Left lung (tissue), 10 donors: Measurements from ENCODE around the gene ASTN1. TPM values are rescaled to one million over a fixed set of nuclear protein-coding genes. Genes with fewer than 3 reads are reported as not detected.

Source experiments
- ATAC-seq: fragments of 200-7000 bp; cut with Tn5 transposase; one replicate; pipeline ENCODE4 v1.9.1; 2020; ENCODE audit warnings: moderate library complexity
- DNase-seq, 4 donors: peaks; one replicate each; pipeline ENCODE4 v3.0.0-alpha.2; 2013 to 2020
- H3K27ac ChIP-seq, 2 donors: fragments of 200-600 bp; sonication (generic) in 1 of 2; one replicate each; pipeline versions ENCODE4 v1.5.0 to v1.8.0; 2020 to 2021
- H3K27me3 ChIP-seq, 2 donors: fragments of 200-600 bp; sonication (generic) in 1 of 2; one replicate each; pipeline versions ENCODE4 v1.5.0 to v1.8.0; 2020 to 2021
- H3K36me3 ChIP-seq, 2 donors: fragments of 200-600 bp; sonication (generic) in 1 of 2; one replicate each; pipeline versions ENCODE4 v1.5.0 to v1.8.0; 2020 to 2021
- H3K4me1 ChIP-seq, 2 donors: fragments of 200-600 bp; one replicate each; pipeline ENCODE4 v1.8.0; 2021
- H3K4me3 ChIP-seq, 2 donors: fragments of 200-600 bp; sonication (generic) in 1 of 2; one replicate each; pipeline versions ENCODE4 v1.5.0 to v1.8.0; 2020 to 2021; ENCODE audit warnings: mild to moderate bottlenecking in 1 of 2
- H3K9me3 ChIP-seq, 2 donors: fragments of 200-600 bp; sonication (generic) in 1 of 2; one replicate each; pipeline versions ENCODE4 v1.5.0 to v1.8.0; 2020 to 2021
- intact Hi-C, 2 donors: fragments of 100-400 bp; cut with DNase I; formaldehyde crosslinking; loops; one replicate each; pipeline versions ENCODE4 v1.11.2 to v1.14.2; 2022
- polyA plus RNA-seq, 6 donors: library from polyadenylated mRNA; unstranded; fragments of 120-200 nt; gene quantifications; one replicate each; pipeline ENCODE4 v1.2.1, GENCODE V29; 2013; ENCODE audit not compliant: insufficient read length in 6 of 6
- total RNA-seq, 2 donors: library from RNA; stranded (reverse); fragmentation: NEBNext Ultra II Directional; extraction: Animal tissue kit (Norgen Biotek cat#: 25700); gene quantifications; one replicate each; pipeline ENCODE4 v1.2.1, GENCODE V29; 2021
- TF ChIP-seq, protein P1 (sequence below), 2 donors: fragments of 200-600 bp; sonication (generic) in 1 of 2; IDR thresholded peaks; one replicate each; pipeline versions ENCODE4 v1.5.0 to v1.8.0; 2021; ENCODE audit warnings: antibody characterized with exemption in 2 of 2
- donor health status: DM: no; HTN: yes; CAD: no.
- donor health status: DM: no; HTN: no; CAD: no.

ASTN1 gene
- total and polyA plus RNA-seq, 8 donors, result 0.10 to 3.1 (median 2.2) TPM

DNA sequence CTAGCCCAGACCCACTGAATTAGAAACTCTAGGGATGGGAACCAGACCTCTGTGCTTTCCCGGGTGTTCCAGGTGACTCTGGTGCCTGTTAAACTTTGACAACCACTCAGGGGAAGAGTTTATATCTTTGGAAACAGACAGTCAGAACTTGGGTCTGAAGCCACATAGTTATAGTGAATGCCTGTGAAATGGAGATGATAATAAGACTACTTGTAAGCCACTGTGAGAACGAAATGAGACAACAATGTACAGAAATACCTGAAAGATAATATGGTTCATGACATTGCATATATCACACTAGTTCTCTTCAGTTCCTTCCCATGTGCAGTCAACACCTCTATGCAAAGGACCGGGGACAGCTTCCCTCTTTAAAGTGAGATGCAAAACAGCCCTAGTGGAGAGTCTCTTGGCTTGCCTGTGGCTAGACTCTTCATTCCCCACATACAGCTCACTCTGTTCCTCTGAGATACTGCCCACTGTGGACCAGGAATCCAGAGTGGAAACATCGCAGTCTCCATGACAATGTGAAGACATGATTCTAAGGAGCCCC is 287.5 kb downstream of the ASTN1 start:
- no peaks in the 10 kb centered on the region for H3K9me3 ChIP-seq
- no peak overlapping the region for H3K4me3 ChIP-seq
- no peaks in the 10 kb centered on the region for H3K27me3 ChIP-seq
- H3K4me1 ChIP-seq, result no peaks in the 10 kb centered on the region
- intact Hi-C loops, result loop anchor here in 1 of 2 donors (10.0 kb wide), 1 partner anchor 322 kb away; no protein-coding TSS in a partner anchor
- no peak for ATAC-seq
- H3K27ac ChIP-seq, result no peak overlapping the region
- no peak for DNase-seq
- no peaks in the 10 kb centered on the region for H3K36me3 ChIP-seq
- TF ChIP-seq, protein P1, sequence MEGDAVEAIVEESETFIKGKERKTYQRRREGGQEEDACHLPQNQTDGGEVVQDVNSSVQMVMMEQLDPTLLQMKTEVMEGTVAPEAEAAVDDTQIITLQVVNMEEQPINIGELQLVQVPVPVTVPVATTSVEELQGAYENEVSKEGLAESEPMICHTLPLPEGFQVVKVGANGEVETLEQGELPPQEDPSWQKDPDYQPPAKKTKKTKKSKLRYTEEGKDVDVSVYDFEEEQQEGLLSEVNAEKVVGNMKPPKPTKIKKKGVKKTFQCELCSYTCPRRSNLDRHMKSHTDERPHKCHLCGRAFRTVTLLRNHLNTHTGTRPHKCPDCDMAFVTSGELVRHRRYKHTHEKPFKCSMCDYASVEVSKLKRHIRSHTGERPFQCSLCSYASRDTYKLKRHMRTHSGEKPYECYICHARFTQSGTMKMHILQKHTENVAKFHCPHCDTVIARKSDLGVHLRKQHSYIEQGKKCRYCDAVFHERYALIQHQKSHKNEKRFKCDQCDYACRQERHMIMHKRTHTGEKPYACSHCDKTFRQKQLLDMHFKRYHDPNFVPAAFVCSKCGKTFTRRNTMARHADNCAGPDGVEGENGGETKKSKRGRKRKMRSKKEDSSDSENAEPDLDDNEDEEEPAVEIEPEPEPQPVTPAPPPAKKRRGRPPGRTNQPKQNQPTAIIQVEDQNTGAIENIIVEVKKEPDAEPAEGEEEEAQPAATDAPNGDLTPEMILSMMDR (IDR thresholded peaks at IDR 0.05), result no peak

- DNase-seq (no peak), ATAC-seq (no peak)
- H3K4me3 ChIP-seq, result no peak overlapping the region
- no peaks in the 10 kb centered on the region for H3K36me3 ChIP-seq
- intact Hi-C loops, result no loop called here
- H3K9me3 ChIP-seq, result no peaks in the 10 kb centered on the region
- no peak overlapping the region for H3K27ac ChIP-seq
- no peaks in the 10 kb centered on the region for H3K4me1 ChIP-seq
- no peaks in the 10 kb centered on the region for H3K27me3 ChIP-seq
- TF ChIP-seq, protein P1 (IDR thresholded peaks at IDR 0.05), result no peak
Observed at GRCh38 chr1:176869577-176869976, 294.9 kb downstream of the ASTN1 start.

DNA sequence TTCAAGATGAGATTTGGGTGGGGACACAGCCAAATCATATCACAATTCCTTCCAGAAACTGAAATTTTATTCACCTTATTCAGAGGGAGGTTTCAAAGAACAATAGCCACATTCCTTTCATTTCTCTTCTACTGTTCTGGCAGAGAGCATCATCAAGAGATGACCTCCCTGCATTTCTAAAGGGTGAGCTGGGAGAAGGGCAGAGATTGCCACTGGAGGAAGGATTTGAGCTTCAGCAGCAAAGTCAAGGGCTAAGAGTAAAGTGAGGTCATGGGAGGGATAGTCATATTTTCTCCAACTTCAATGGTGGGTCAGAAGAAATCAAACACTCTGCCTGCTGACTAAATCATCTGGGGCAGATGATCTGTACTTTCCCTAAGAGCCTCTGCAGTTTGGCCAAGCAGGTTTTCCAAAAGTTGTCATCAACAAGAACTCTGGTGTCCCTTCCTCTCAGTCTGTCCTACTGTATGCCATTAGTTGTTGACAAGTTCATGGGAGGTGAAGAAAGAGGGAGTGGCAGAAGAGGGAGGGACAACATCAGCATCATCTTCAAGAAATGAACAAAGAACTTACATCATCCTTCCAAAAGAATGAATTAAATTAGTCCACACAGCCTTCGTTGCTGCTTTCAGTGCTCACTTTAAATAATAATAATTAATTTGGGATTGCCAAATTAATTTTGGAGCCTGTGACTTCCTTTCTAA is 298.3 kb downstream of the ASTN1 start:
- no peaks in the 10 kb centered on the region for H3K36me3 ChIP-seq
- ATAC-seq, result no peak
- TF ChIP-seq, protein P1 (IDR thresholded peaks at IDR 0.05), result no peak
- intact Hi-C loops, result no loop called here
- H3K27ac ChIP-seq, result no peak overlapping the region
- no peak overlapping the region for H3K4me3 ChIP-seq
- DNase-seq, result no peak
- H3K9me3 ChIP-seq, result no peaks in the 10 kb centered on the region
- no peaks in the 10 kb centered on the region for H3K27me3 ChIP-seq
- no peaks in the 10 kb centered on the region for H3K4me1 ChIP-seq

DNA sequence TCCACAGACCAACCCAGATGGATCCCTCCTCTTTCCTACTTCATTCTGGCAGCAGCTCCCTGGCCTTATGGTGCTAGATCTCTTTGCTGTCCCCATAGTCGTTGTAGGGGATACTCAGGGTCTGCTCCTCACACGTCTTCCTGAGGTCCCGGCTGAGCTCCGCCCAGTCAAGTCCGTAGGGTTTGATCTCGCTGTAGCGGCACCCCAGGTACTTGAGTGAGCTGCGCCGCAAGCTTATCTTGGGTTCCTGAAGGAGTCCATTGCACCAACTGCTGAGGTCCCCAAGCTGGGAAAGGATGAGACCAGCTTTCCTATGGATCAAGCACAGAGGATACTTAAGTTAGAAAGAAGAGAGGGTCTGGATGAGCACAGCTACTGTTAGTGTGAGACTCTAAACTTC is 300.3 kb downstream of the ASTN1 start:
- TF ChIP-seq, protein P1 (IDR thresholded peaks at IDR 0.05), result no peak
- H3K9me3 ChIP-seq, result no peaks in the 10 kb centered on the region
- no peak for DNase-seq
- no peak for ATAC-seq
- H3K4me3 ChIP-seq, result no peak overlapping the region
- H3K4me1 ChIP-seq, result no peaks in the 10 kb centered on the region
- intact Hi-C loops, result no loop called here
- no peaks in the 10 kb centered on the region for H3K36me3 ChIP-seq
- H3K27me3 ChIP-seq, result no peaks in the 10 kb centered on the region
- H3K27ac ChIP-seq, result no peak overlapping the region

GRCh38 chr1:176863613-176864012 is 300.9 kb downstream of the ASTN1 start:
- Histone ChIP-seq H3K27me3 (no peaks in the 10 kb centered on the region), H3K27ac (no peak overlapping the region), H3K4me1 (no peaks in the 10 kb centered on the region), H3K4me3 (no peak overlapping the region), H3K36me3 (no peaks in the 10 kb centered on the region), H3K9me3 (no peaks in the 10 kb centered on the region)
- DNase-seq (no peak), ATAC-seq (no peak)
- intact Hi-C loops, result no loop called here
- TF ChIP-seq, protein P1 (IDR thresholded peaks at IDR 0.05), result no peak
